DMS 273 (cell line): ENCODE results near the gene STX8.
"Not testable (repeated sequence)": the region's sequence is repeated elsewhere in the genome, so short reads cannot be mapped to it uniquely, and the experiment has no call there.

Experiments
- DNase-seq: peaks from one replicate; lab custom pipeline; 2025; ENCODE audit not compliant: unreplicated experiment; lab: John Stamatoyannopoulos, UW

The STX8 gene

GRCh38 chr17:9355846-9356245, 219.8 kb downstream of the STX8 start:
- no peak for DNase-seq

DNA sequence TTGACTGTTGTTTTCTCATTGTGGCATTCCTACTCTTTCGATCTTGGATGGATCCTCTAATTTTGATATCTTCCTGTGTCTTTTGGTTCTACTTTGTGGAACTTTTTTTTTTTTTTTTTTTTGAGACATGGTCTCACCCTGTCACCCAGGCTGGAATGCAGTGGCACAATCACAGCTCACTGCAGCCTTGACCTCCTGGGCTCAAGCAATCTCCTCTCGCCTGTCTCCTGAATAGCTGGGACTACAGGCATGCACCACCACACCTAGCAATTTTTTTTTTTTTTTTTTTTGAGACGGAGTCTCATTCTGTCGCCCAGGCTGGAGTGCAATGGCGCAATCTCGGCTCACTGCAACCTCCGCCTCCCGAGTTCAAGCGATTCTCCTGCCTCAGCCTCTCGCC, 220.4 kb downstream of the STX8 start:
- DNase-seq: not testable (repeated sequence)

GRCh38 chr17:9350080-9350479, 225.5 kb downstream of the STX8 start:
- no peak for DNase-seq

GRCh38 chr17:9346296-9346926, 229.2 kb downstream of the STX8 start:
- DNase-seq: no peak

GRCh38 chr17:9343516-9343915, 232.1 kb downstream of the STX8 start:
- peak; percentile 76 for DNase-seq

GRCh38 chr17:9342225-9342624, 233.4 kb downstream of the STX8 start:
- DNase-seq: no peak

- no peak for DNase-seq
Observed at GRCh38 chr17:9339958-9340357, 235.7 kb downstream of the STX8 start.

DNA sequence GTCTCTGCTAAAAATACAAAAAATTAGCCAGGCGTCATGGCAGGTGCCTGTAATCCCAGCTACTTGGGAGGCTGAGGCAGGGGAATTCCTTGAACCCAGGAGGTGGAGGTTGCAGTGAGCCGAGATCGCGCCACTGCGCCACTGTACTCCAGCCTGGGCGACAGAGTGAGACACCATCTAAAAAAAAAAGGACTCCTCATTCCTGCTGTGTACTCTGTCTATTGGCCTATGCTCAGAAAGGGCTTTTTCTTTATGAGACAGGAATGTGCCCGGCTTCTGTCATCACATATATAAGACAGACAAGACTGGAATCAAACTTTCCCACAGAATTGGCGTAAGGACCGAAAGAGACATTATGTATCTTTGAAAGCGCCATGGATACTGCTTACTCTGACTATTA, 236.1 kb downstream of the STX8 start:
- DNase-seq: not testable (repeated sequence)

DNA sequence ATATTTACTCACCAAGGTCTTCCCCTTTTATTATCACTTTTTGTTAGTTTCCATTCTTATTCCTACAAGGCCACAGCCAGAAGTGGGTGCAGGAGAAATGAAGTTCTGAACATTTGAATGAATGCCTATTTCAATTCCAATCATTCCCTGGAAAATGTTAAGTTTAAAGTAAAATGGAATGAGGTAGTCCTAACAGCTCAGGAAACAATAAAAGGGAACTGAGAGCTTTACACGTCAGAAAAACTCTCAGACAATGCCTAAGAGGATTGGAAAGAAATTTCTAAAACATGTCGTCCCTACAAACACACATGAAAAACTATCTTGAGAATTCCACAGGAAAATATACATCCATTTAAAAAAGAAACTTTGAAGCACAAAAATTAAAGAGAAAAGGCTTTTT, 238.8 kb downstream of the STX8 start:
- no peak for DNase-seq

DNA sequence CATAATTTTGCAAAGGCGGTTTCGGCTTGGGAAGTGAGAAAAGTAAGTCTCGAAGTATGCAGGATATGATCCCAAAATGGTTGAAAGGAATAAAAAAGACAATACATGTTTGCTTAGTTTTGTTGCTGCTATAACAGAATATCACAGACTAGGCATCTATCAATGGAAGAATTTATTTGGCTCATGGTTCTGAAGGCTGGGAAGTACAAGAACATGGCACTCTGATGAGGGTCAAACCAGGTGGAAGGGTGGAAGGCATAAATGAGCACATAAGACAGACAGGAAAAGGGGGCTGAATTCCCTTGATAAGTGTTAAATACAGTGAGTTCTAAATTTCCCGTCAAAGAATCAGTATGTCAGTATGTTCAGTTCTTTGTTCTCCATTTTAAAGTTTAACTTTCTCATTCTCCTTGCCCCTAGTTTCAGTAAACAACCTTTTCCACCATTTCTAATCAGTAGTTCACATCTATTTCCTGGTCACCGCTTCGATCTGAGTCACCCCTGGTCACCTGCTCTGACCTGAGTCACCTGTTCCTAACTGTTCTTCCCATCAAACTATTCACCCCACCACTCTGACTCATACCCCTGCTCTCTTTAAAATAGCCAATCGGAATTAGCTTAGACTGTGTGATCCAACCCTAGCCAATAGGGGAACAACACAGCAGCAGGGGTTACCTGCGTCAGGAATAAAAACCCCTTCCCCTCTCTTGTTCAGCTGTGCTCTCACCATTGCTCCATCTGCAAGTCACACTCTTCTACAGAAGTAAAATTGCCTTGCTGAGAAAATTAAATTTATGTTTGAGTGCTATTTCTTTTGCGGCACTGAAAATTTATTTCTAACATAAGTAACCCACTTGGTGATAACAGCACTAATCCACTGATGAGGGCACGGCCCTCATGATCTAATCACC, 240.8 kb downstream of the STX8 start:
- DNase-seq: no peak

GRCh38 chr17:9332132-9332494, 243.5 kb downstream of the STX8 start:
- DNase-seq: no peak

DNA sequence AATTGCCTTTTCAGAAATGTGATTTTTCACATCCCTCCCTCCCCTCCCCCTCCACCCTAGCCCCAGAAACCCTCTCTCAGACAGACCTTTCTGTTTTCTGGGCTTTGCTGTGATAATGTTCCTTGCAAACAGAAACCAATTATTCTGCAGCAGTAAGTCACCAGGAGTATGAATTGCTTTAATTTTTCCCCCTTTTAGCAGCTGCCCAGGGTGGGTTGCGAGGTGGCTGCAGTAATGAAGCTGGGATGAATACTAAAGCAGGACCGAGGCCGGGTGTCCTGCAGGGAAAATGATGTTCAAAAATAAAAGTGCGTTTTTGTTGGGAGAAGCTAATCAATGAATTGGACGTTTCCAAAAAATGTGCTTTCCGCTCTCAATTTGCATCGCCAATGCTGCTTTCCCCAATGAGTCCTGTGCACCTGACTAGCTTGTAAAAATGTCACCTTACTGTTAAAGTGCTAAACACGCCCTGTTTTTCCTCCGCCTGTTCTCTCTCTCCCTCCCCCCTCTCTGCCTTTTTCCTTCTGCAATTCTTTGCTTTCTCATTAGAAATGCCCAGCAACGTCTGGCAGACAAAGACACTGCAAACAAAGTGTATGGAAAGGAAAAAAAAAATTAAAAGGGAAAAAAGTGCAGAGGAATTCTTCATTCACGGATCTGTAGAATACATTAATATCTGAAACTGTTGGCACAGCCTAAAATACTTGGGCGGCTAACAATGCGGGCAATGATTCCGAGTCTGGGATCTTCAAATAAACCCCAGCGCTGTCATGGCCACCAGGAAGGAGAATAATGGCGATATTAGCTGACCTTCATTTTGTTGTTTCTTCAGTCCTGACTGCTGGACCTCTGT, 244.1 kb downstream of the STX8 start:
- no peak for DNase-seq

- DNase-seq: no peak
Observed at GRCh38 chr17:9330611-9331271, 244.9 kb downstream of the STX8 start.

DNA sequence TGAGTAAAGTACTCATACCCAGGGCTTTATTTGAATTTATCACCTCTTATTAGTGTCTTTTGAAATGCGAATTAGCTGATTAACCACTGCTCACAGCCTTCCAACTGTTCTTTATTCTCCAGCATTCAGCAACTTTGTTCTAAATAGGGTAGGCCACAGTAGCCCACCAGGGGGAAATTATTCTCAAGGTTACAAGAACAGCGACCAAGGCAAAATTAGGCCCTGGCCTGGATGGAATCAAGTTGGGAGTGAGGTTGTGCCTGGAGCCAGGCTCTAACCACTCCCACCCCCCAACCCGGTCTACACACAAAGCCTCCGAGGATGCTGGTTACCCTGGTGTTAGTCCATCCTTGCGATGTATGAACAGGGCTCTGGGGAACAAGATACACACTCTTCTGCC, 245.5 kb downstream of the STX8 start:
- DNase-seq: no peak

DNA sequence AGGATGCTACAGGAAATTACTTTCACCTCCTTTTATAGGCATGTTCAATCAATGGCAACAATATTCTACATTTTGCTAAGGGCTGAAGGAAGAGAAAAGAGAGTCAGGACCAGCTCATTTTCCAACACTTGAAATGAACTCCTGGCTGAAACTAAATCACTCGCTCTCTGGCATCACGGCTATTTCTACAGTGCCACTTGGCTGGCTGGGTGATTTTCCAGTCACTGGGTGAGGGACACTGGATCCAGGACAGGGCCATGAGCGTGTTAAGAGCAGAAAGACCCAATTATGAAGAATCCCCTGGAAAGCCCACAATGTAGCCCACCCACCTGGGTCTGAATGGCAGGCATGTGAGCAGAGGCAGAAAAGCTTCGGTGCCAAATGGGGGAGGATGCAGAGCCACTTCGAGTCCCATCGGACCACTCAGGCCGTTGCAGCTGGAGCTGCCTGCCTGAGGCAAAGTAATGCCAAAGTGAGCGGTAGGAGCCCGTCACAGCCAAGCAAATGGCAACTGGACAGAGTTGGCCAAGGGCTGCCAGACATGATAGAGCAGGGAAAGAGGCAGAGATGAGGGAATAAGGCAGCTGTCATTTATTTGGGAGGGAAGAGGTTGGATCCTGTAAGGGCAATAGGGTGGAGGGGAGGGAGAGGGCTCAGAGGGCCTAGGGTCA, 246.2 kb downstream of the STX8 start:
- DNase-seq: no peak

DNA sequence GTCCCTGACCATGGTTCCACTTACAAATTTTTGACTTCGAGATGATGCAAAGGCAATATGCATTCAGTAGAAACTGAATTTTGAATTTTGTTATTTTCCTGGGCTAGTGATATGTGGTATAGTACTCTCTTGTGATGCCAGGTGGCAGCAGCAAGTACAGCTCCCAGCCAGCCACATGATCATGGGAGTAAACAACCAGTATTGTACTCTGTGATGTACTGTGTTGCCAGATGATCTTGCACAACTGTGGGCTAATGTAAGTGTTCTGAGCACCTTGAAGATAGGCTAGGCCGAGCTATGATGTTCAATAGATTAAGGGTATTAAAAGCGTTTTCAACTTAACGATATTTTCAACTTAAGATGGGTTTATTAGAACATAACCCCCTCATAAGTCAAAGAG, 250.8 kb downstream of the STX8 start:
- no peak for DNase-seq

- DNase-seq: no peak
Observed at GRCh38 chr17:9322326-9322725, 253.3 kb downstream of the STX8 start.

DNA sequence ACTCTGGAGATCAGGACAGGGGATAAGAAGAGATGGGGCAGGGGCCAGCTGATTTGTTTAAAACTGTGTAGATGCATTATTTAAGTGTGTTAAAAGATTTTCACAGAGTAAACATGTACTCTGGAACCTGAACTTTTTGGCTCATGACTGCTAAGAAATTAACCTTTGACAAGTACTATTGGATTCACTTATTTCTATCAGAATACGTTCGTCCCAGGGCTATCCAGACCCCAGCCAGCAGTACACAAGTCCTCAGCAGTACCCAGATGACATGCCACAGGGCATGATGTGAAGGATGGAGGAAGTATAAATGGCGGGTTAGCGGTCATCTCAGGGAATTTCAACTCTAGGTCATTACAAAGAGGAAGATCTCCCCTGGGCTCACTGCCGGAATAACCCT, 253.7 kb downstream of the STX8 start:
- DNase-seq: no peak

- no peak for DNase-seq
Observed at GRCh38 chr17:9315360-9315759, 260.3 kb downstream of the STX8 start.

GRCh38 chr17:9313346-9313745, 262.3 kb downstream of the STX8 start:
- DNase-seq: no peak

DNA sequence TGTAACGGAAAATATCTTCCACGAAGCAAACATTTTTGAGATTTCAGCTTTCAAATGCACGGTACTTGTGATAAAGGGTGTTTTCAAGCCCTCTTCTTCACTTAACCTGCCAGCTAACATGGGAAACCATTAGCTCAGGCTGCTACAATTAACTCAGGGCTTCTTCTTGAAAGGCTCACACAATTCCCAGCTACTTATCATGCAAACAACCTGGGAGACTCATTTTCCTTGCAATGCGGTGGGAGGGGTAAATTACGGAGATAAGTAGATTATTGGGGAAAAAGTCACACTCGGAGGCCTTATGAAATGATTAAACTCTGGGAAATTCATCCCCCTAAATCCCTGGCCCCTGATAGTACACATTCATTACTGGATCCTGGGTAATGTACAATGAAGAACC, 266.4 kb downstream of the STX8 start:
- no peak for DNase-seq
